ENCODE data around the gene CDKAL1. TPM values are rescaled to one million over a fixed set of nuclear protein-coding genes. Genes with fewer than 3 reads are reported as not detected.

CDKAL1 gene
- total and polyA plus RNA-seq, 9 of the 15 experiments (the other 6 are each of a cell fraction or from before 2014, with no cell fraction given) = 11.2 to 36.3 (median 20.1) TPM

DNA sequence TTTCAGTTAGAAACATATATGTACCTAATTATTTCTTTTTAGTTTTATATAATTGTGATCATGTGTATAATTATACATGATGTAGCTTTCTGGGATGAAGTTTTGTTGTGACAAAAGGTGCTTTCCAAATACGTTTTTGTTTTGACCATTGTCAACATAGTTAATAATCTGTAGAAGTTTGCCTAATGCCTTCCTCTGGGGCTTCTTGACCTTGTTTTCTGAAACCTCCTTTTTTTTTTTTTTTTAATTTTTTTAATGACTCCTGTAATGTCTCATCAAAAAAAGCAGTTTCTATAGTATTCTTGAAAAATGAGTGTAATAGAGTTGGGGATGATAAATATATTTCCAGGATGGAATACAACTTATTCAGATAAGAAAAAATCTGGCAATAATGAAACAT, 624.6 kb downstream of the CDKAL1 start:
- no peak overlapping the region for H3K4me3 ChIP-seq
- no peaks in the 10 kb centered on the region for H3K36me3 ChIP-seq (ENCODE audit: control insufficient read depth, insufficient read depth, low read length)
- intact Hi-C loops (cut with micrococcal nuclease) = no loop called here
- H3K9ac ChIP-seq (ENCODE audit: insufficient read depth in 1 of 2, low read depth in 2 of 2, low read length in 2 of 2) = no peak overlapping the region
- CTCF ChIA-PET (ENCODE audit: low intra/inter-chr PET ratio) = no interaction called here
- H3K4me1 ChIP-seq (replicated peaks in 1 of 2; ENCODE audit: control insufficient read depth in 2 of 2, insufficient read depth in 2 of 2, low read length in 2 of 2) = peaks cover 0 to 10% of the 10 kb centered on the region in 2 experiments; a peak in 3 of 5 replicates
- H3K79me2 ChIP-seq (ENCODE audit: control insufficient read depth, insufficient read depth, low read length) = no peaks in the 10 kb centered on the region
- no peak for DNase-seq (ENCODE audit: extremely low read depth in 1 of 4, low spot score in 3 of 4)
- TF ChIP-seq FOXJ2 (tag; IDR thresholded peaks at IDR 0.05) (no peak), KAT2B (IDR thresholded peaks at IDR 0.05; ENCODE audit: low read depth, low read length) (no peak), KDM1A (IDR thresholded peaks at IDR 0.05) (no peak)
- TF ChIP-seq, protein P1, sequence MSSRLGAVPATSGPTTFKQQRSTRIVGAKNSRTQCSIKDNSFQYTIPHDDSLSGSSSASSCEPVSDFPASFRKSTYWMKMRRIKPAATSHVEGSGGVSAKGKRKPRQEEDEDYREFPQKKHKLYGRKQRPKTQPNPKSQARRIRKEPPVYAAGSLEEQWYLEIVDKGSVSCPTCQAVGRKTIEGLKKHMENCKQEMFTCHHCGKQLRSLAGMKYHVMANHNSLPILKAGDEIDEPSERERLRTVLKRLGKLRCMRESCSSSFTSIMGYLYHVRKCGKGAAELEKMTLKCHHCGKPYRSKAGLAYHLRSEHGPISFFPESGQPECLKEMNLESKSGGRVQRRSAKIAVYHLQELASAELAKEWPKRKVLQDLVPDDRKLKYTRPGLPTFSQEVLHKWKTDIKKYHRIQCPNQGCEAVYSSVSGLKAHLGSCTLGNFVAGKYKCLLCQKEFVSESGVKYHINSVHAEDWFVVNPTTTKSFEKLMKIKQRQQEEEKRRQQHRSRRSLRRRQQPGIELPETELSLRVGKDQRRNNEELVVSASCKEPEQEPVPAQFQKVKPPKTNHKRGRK (tag; IDR thresholded peaks at IDR 0.05) = 0 out of 2 replicates have a peak, but pooled peaks have one; percentile 11
- TF ChIP-seq, protein P2, sequence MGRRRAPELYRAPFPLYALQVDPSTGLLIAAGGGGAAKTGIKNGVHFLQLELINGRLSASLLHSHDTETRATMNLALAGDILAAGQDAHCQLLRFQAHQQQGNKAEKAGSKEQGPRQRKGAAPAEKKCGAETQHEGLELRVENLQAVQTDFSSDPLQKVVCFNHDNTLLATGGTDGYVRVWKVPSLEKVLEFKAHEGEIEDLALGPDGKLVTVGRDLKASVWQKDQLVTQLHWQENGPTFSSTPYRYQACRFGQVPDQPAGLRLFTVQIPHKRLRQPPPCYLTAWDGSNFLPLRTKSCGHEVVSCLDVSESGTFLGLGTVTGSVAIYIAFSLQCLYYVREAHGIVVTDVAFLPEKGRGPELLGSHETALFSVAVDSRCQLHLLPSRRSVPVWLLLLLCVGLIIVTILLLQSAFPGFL (CRISPR knock-in tag; IDR thresholded peaks at IDR 0.05) = no peak
- no peaks in the 10 kb centered on the region for H3K27me3 ChIP-seq (ENCODE audit: control insufficient read depth in 2 of 2, insufficient read depth in 2 of 2, low read length in 2 of 2)
- BruUV-seq (replicated peaks) = no TSS peak
- H3K9me3 ChIP-seq (replicated peaks; ENCODE audit: control insufficient read depth, insufficient read depth, low read depth, low read length) = no peaks in the 10 kb centered on the region
- peaks cover 6% of the 10 kb centered on the region for H4K20me1 ChIP-seq (replicated peaks; ENCODE audit: control insufficient read depth, insufficient read depth, low read length)
- H3K27ac ChIP-seq (ENCODE audit: extremely low read depth, low read depth, low read length) = no peak overlapping the region
- H3K9me1 ChIP-seq (ENCODE audit: control insufficient read depth, insufficient read depth, low read length) = no peaks in the 10 kb centered on the region
- POLR2A ChIA-PET = interaction anchor here (0.6 to 1.6 kb wide), 2 partner anchors 9 to 1275 kb away, joined by 3 read pairs; no protein-coding TSS in a partner anchor
- 13% methylated on average over 1 of the region's 1 CpG for WGBS (ENCODE audit: insufficient coverage, low coverage, missing lambda C conversion rate)
- in situ Hi-C loops (cut with MboI) = no loop called here
- no peak overlapping the region for H3K4me2 ChIP-seq (ENCODE audit: insufficient read depth, low read length)
- no peak overlapping the region for H2AFZ ChIP-seq (ENCODE audit: low read depth, low read length)
- no peak for FAIRE-seq
- no peak for ATAC-seq

Data from K562 (cell line).